SU-DHL-6 (cell line): ENCODE measurements around the gene PTDSS2.

Source experiments
- CTCF ChIP-seq: fragments of 200-600 bp; sonication (generic); IDR thresholded peaks from one replicate; pipeline ENCODE4 v1.5.1; 2017; ENCODE audit warnings: antibody characterized with exemption, mild to moderate bottlenecking, low read length, moderate library complexity; ENCODE audit not compliant: insufficient read depth, poor library complexity, severe bottlenecking
- EZH2phosphoT487 ChIP-seq: fragments of 200-600 bp; sonication (generic), shearing (Covaris generic); conservative IDR thresholded peaks from 2 replicates; pipeline ENCODE4 v1.6.1; 2018; ENCODE audit warnings: mild to moderate bottlenecking, antibody characterized with exemption, low read length, moderate library complexity, mixed read lengths

GRCh38 chr11:468493-468892, 18.4 kb downstream of the PTDSS2 start:
- no peak for TF ChIP-seq CTCF
- TF ChIP-seq EZH2phosphoT487: no peak
